CD4-positive, alpha-beta T cell (primary cell): ENCODE data around the gene CD44. TPM values are rescaled to one million over a fixed set of nuclear protein-coding genes. Genes with fewer than 3 reads are reported as not detected.

ENCODE experiments used
- ATAC-seq: fragments of 200-7000 bp; cut with Tn5 transposase; one replicate; pipeline ENCODE4 v1.10.0; 2022; ENCODE audit warnings: mild to moderate bottlenecking; ENCODE audit not compliant: poor library complexity
- CTCF ChIA-PET: fragments of 350-600 bp; sonication (Branson Sonifier 250); formaldehyde crosslinking; loops from one replicate; lab custom pipeline; 2021; ENCODE audit warnings: antibody characterized with exemption, inconsistent platforms; lab: Charles Lee
- POLR2A ChIA-PET: fragments of 350-600 bp; sonication (Branson Sonifier 250); formaldehyde crosslinking; loops from one replicate; lab custom pipeline; 2021; ENCODE audit warnings: antibody characterized with exemption, inconsistent platforms; lab: Charles Lee
- DNase-seq, 14 experiments: peaks; one replicate each; pipeline ENCODE4 v3.0.0-alpha.2; 2013 to 2020; ENCODE audit warnings: mixed read lengths in 2 of 14
- H3K27ac ChIP-seq, 2 donors: one replicate each; pipeline versions ENCODE4 v1.5.1 to v1.7.0; 2013; ENCODE audit warnings: low read length in 2 of 2, low read depth in 1 of 2, mild to moderate bottlenecking in 1 of 2
- H3K27me3 ChIP-seq, 2 experiments: 1 replicate in 1 of 2; 2 replicates in 1 of 2; pipeline versions ENCODE4 v1.6.1 to v1.7.0; 2013; ENCODE audit warnings: low read length in 2 of 2, control low read depth in 1 of 2, mild to moderate bottlenecking in 1 of 2, moderate library complexity in 1 of 2; ENCODE audit not compliant: insufficient read depth in 2 of 2, control insufficient read depth in 1 of 2
- H3K36me3 ChIP-seq: one replicate; pipeline ENCODE4 v1.6.1; 2013; ENCODE audit warnings: low read length, control low read depth; ENCODE audit not compliant: insufficient read depth
- H3K4me1 ChIP-seq: one replicate; pipeline ENCODE4 v1.6.1; 2013; ENCODE audit warnings: low read length, control low read depth; ENCODE audit not compliant: insufficient read depth
- H3K4me3 ChIP-seq: one replicate; pipeline ENCODE4 v1.5.1; 2013; ENCODE audit warnings: mild to moderate bottlenecking, low read length, moderate library complexity
- H3K9me3 ChIP-seq, 2 experiments: 1 replicate in 1 of 2; 2 replicates in 1 of 2; pipeline versions ENCODE4 v1.6.1 to v1.7.0; 2013; ENCODE audit warnings: low read length in 2 of 2, mild to moderate bottlenecking in 2 of 2, control low read depth in 1 of 2, moderate library complexity in 1 of 2; ENCODE audit not compliant: control insufficient read depth in 1 of 2, insufficient read depth in 1 of 2
- H3K27ac Mint-ChIP-seq: one replicate; pipeline ENCODE4 v1.8.0; 2020; ENCODE audit warnings: mixed read lengths
- H3K27me3 Mint-ChIP-seq: one replicate; pipeline ENCODE4 v1.8.0; 2021; ENCODE audit warnings: mixed read lengths
- H3K36me3 Mint-ChIP-seq: one replicate; pipeline ENCODE4 v1.8.0; 2021; ENCODE audit warnings: low read depth, mixed read lengths
- H3K4me1 Mint-ChIP-seq: one replicate; pipeline ENCODE4 v1.8.0; 2021; ENCODE audit warnings: low read depth, mixed read lengths
- H3K4me3 Mint-ChIP-seq: one replicate; pipeline ENCODE4 v1.8.0; 2020; ENCODE audit warnings: mild to moderate bottlenecking, mixed read lengths
- H3K9me3 Mint-ChIP-seq: one replicate; pipeline ENCODE4 v1.8.0; 2020; ENCODE audit warnings: mixed read lengths
- CTCF ChIP-seq: fragments of 200-600 bp; IDR thresholded peaks from one replicate; pipeline ENCODE4 v1.8.0; 2022; ENCODE audit warnings: antibody characterized with exemption, mild to moderate bottlenecking
- intact Hi-C, 2 experiments: fragments of 100-400 bp; cut with DNase I in 1 of 2; cut with micrococcal nuclease in 1 of 2; formaldehyde crosslinking; loops; one replicate each; pipeline versions ENCODE4 v1.15.1 to v1.9.0; 2023 to 2025; cut with DNase I, micrococcal nuclease
- total RNA-seq, 174 experiments: library from RNA in 2 of 174; stranded (reverse) in 2 of 174; gene quantifications; one replicate each; pipeline ENCODE4 v1.2.3 and lab custom pipeline; 2021 to 2026

Gene CD44
- total RNA-seq, 2 experiments from 2014 or later: 1,283 to 1,330 TPM

- ChIA-PET CTCF (interaction anchor here (0.8 to 3.0 kb wide), 8 partner anchors 10 to 165 kb away, joined by 3 to 13 read pairs (median 4); no protein-coding TSS in a partner anchor), POLR2A (interaction anchor here (0.7 to 18.0 kb wide), 14 partner anchors 8 to 166 kb away, joined by 3 to 355 read pairs (median 6); partner anchors contain the start of gene CD44)
- Histone ChIP-seq H3K4me1 (peaks cover 97% of the 10 kb centered on the region), H3K27ac (peak overlapping the region; percentile 96), H3K27me3 (no peaks in the 10 kb centered on the region), H3K9me3 (no peaks in the 10 kb centered on the region), H3K36me3 (peaks cover 63% of the 10 kb centered on the region), H3K4me3 (no peak overlapping the region)
- Mint-ChIP-seq H3K27me3 (no peaks in the 10 kb centered on the region), H3K4me3 (peak overlapping the region; percentile 44), H3K4me1 (peaks cover 100% of the 10 kb centered on the region), H3K9me3 (peaks cover 2% of the 10 kb centered on the region), H3K36me3 (peaks cover 84% of the 10 kb centered on the region), H3K27ac (peak overlapping the region; percentile 96)
- TF ChIP-seq CTCF: peak; percentile 59
- peak in 6 of 14 experiments; percentile 38 to 78 (median 62) for DNase-seq
- ATAC-seq: no peak
- intact Hi-C loops: loop anchor here (1.0 to 10.0 kb wide), 6 partner anchors 12 to 1059 kb away; partner anchors contain the start of gene NAT10 (in 1 of the 2)
Measured at GRCh38 chr11:35163702-35164496, 24.9 kb downstream of the CD44 start.

GRCh38 chr11:35165030-35165422 lies 26.1 kb downstream of the CD44 start:
- peaks cover 82% of the 10 kb centered on the region for H3K36me3 Mint-ChIP-seq
- peak overlapping the region; percentile 72 for H3K4me3 Mint-ChIP-seq
- DNase-seq (no peak), ATAC-seq (no peak)
- peak overlapping the region; percentile 40 for H3K4me3 ChIP-seq
- ChIA-PET CTCF (interaction anchor here (1.0 to 3.1 kb wide), 7 partner anchors 12 to 117 kb away, joined by 3 to 9 read pairs (median 4); no protein-coding TSS in a partner anchor), POLR2A (interaction anchor here (0.9 to 18.0 kb wide), 26 partner anchors 9 to 171 kb away, joined by 3 to 355 read pairs (median 6); partner anchors contain the start of gene CD44)
- peaks cover 100% of the 10 kb centered on the region for H3K4me1 Mint-ChIP-seq
- peaks cover 68% of the 10 kb centered on the region for H3K36me3 ChIP-seq
- peaks cover 97% of the 10 kb centered on the region for H3K4me1 ChIP-seq
- no peaks in the 10 kb centered on the region for H3K9me3 ChIP-seq
- H3K27me3 ChIP-seq: no peaks in the 10 kb centered on the region
- no peak for TF ChIP-seq CTCF
- H3K27me3 Mint-ChIP-seq: no peaks in the 10 kb centered on the region
- peaks cover 2% of the 10 kb centered on the region for H3K9me3 Mint-ChIP-seq
- intact Hi-C loops: loop anchor here (2.0 to 10.0 kb wide), 3 partner anchors 72 to 1060 kb away; partner anchors contain the start of gene NAT10 (in 1 of the 2)
- peak overlapping the region; percentile 96 for H3K27ac ChIP-seq
- H3K27ac Mint-ChIP-seq: peak overlapping the region; percentile 96
